Spleen (tissue), 7 donors: ENCODE results near the gene ABCC10.

Source experiments
- CTCF ChIP-seq, 11 experiments: fragments of 200-600 bp in 7 of 11; fragments of 450-650 bp in 4 of 11; sonication (generic) in 4 of 11; IDR thresholded peaks in 8 of 11; conservative IDR thresholded peaks in 3 of 11; 1 replicate in 7 of 11; 2 replicates in 4 of 11; pipeline versions ENCODE4 v1.4.0 to v1.8.0; 2016 to 2021; ENCODE audit warnings: antibody characterized with exemption in 11 of 11, inconsistent platforms in 4 of 11, mild to moderate bottlenecking in 1 of 11
- POLR2A ChIP-seq, 3 donors: fragments of 450-650 bp; IDR thresholded peaks; one replicate each; pipeline ENCODE4 v1.5.1; 2017; ENCODE audit warnings: antibody characterized with exemption in 3 of 3, mild to moderate bottlenecking in 1 of 3
- donor health status: DM: no; HTN: no; CAD: no; lungs with moderate emphysema.
- donor health status: DM: no; HTN: no; CAD: no.
- donor health status: DM: no; HTN: no; CAD: no.

GRCh38 chr6:43476746-43477145 is 49.4 kb downstream of the ABCC10 start:
- TF ChIP-seq POLR2A (IDR thresholded peaks at IDR 0.05) (no peak), CTCF (IDR thresholded peaks at IDR 0.05 in 8 of 11, conservative IDR thresholded peaks at IDR 0.05 in 3 of 11) (no peak)
